Measurements from ENCODE around the gene PLAGL2. TPM values are rescaled to one million over a fixed set of nuclear protein-coding genes. Genes with fewer than 3 reads are reported as not detected.

The PLAGL2 gene
- polyA plus RNA-seq, 1 donor from 2014 or later = 4.8 TPM

- Mint-ChIP-seq H3K4me1 (peaks cover 5 to 8% (median 7%) of the 10 kb centered on the region in 3 donors), H3K27me3 (no peaks in the 10 kb centered on the region), H3K9me3 (no peaks in the 10 kb centered on the region), H3K36me3 (peaks cover 2% of the 10 kb centered on the region), H3K4me3 (no peak overlapping the region), H3K27ac (no peak overlapping the region)
Observed at GRCh38 chr20:32216179-32217142, 8.9 kb upstream of the PLAGL2 start.

- H3K36me3 Mint-ChIP-seq = peaks cover 2% of the 10 kb centered on the region
- no peak overlapping the region for H3K4me3 Mint-ChIP-seq
- no peaks in the 10 kb centered on the region for H3K27me3 Mint-ChIP-seq
- no peak overlapping the region for H3K27ac Mint-ChIP-seq
- no peaks in the 10 kb centered on the region for H3K9me3 Mint-ChIP-seq
- peaks cover 7 to 11% (median 8%) of the 10 kb centered on the region in 3 donors for H3K4me1 Mint-ChIP-seq
Observed at GRCh38 chr20:32215729-32216128, 8.2 kb upstream of the PLAGL2 start.

- Mint-ChIP-seq H3K27ac (no peak overlapping the region), H3K4me1 (peaks cover 7 to 14% (median 14%) of the 10 kb centered on the region in 3 donors), H3K4me3 (no peak overlapping the region), H3K9me3 (no peaks in the 10 kb centered on the region), H3K27me3 (no peaks in the 10 kb centered on the region), H3K36me3 (peaks cover 2% of the 10 kb centered on the region)
Observed at GRCh38 chr20:32215147-32215546, 7.6 kb upstream of the PLAGL2 start.

GRCh38 chr20:32213870-32214269 is 6.3 kb upstream of the PLAGL2 start:
- no peak overlapping the region for H3K27ac Mint-ChIP-seq
- H3K4me3 Mint-ChIP-seq = no peak overlapping the region
- no peaks in the 10 kb centered on the region for H3K27me3 Mint-ChIP-seq
- no peaks in the 10 kb centered on the region for H3K9me3 Mint-ChIP-seq
- H3K4me1 Mint-ChIP-seq = peaks cover 15 to 24% (median 22%) of the 10 kb centered on the region in 3 donors
- H3K36me3 Mint-ChIP-seq = peaks cover 2% of the 10 kb centered on the region

- H3K36me3 Mint-ChIP-seq = peaks cover 2% of the 10 kb centered on the region
Observed at GRCh38 chr20:32209850-32210605, 2.5 kb upstream of the PLAGL2 start.

GRCh38 chr20:32208499-32209154 is 1.1 kb upstream of the PLAGL2 start:
- Mint-ChIP-seq H3K27ac (peak overlapping the region; percentile 73 to 89 (median 81)), H3K9me3 (no peaks in the 10 kb centered on the region), H3K4me3 (peak overlapping the region; percentile 91 to 97 (median 93)), H3K4me1 (peaks cover 48 to 63% (median 57%) of the 10 kb centered on the region in 3 donors), H3K27me3 (no peaks in the 10 kb centered on the region), H3K36me3 (peaks cover 2% of the 10 kb centered on the region)

More at GRCh38 chr20:32209850-32210605, 2.5 kb upstream of the PLAGL2 start:
- Mint-ChIP-seq H3K9me3 (no peaks in the 10 kb centered on the region), H3K27ac (peak overlapping the region in 2 of 3 donors; percentile 65 to 94), H3K4me1 (peaks cover 42 to 52% (median 43%) of the 10 kb centered on the region in 3 donors), H3K27me3 (no peaks in the 10 kb centered on the region), H3K4me3 (peak overlapping the region; percentile 8 to 97 (median 70))

GRCh38 chr20:32206760-32207625 is 550 bp downstream of the PLAGL2 start:
- H3K36me3 Mint-ChIP-seq = peaks cover 2% of the 10 kb centered on the region

GRCh38 chr20:32205843-32206759 is 1.4 kb downstream of the PLAGL2 start:
- Mint-ChIP-seq H3K27me3 (no peaks in the 10 kb centered on the region), H3K4me1 (peaks cover 57 to 63% (median 60%) of the 10 kb centered on the region in 3 donors), H3K9me3 (no peaks in the 10 kb centered on the region), H3K36me3 (no peaks in the 10 kb centered on the region), H3K27ac (peak overlapping the region; percentile 81 to 97 (median 90)), H3K4me3 (peak overlapping the region; percentile 89 to 97 (median 96))

More at GRCh38 chr20:32206760-32207625, 550 bp downstream of the PLAGL2 start:
- Mint-ChIP-seq H3K9me3 (no peaks in the 10 kb centered on the region), H3K4me3 (peak overlapping the region; percentile 89 to 97 (median 96)), H3K27ac (peak overlapping the region; percentile 81 to 97 (median 90)), H3K27me3 (no peaks in the 10 kb centered on the region), H3K4me1 (peaks cover 57 to 69% (median 64%) of the 10 kb centered on the region in 3 donors)

- H3K27me3 Mint-ChIP-seq = no peaks in the 10 kb centered on the region
- peaks cover 53 to 58% (median 57%) of the 10 kb centered on the region in 3 donors for H3K4me1 Mint-ChIP-seq
- H3K9me3 Mint-ChIP-seq = no peaks in the 10 kb centered on the region
- peak overlapping the region in 3 of 4 donors; percentile 78 to 97 (median 89) for H3K4me3 Mint-ChIP-seq
- no peaks in the 10 kb centered on the region for H3K36me3 Mint-ChIP-seq
- H3K27ac Mint-ChIP-seq = peak overlapping the region; percentile 74 to 97 (median 90)
Observed at GRCh38 chr20:32205110-32205842, 2.3 kb downstream of the PLAGL2 start.

- Mint-ChIP-seq H3K27ac (peak overlapping the region; percentile 82 to 97 (median 90)), H3K4me1 (peaks cover 48 to 52% (median 52%) of the 10 kb centered on the region in 3 donors)
Observed at GRCh38 chr20:32204205-32205109, 3.1 kb downstream of the PLAGL2 start.

GRCh38 chr20:32203356-32204204 is 4.0 kb downstream of the PLAGL2 start:
- H3K27me3 Mint-ChIP-seq = no peaks in the 10 kb centered on the region
- H3K9me3 Mint-ChIP-seq = no peaks in the 10 kb centered on the region
- H3K36me3 Mint-ChIP-seq = no peaks in the 10 kb centered on the region
- H3K27ac Mint-ChIP-seq = peak overlapping the region; percentile 28 to 82 (median 44)
- peaks cover 40 to 44% (median 43%) of the 10 kb centered on the region in 3 donors for H3K4me1 Mint-ChIP-seq
- peak overlapping the region in 1 of 4 donors; percentile 97 for H3K4me3 Mint-ChIP-seq

More at GRCh38 chr20:32204205-32205109, 3.1 kb downstream of the PLAGL2 start:
- Mint-ChIP-seq H3K4me3 (peak overlapping the region in 2 of 4 donors; percentile 61 to 97), H3K36me3 (no peaks in the 10 kb centered on the region), H3K9me3 (no peaks in the 10 kb centered on the region), H3K27me3 (no peaks in the 10 kb centered on the region)

Data from IgD-negative memory B cell (primary cell).